LNCaP clone FGC (cell line): ENCODE data around the gene NCK2.

Source experiments
- DNase-seq: peaks from one replicate; pipeline ENCODE4 v3.0.0-alpha.2; 2011; ENCODE audit warnings: low read depth
- H3K4me3 ChIP-seq: 2 replicates; pipeline ENCODE4 v1.5.1; 2011; ENCODE audit warnings: mild to moderate bottlenecking, low read depth, low read length, control low read depth
- TF ChIP-seq, protein P1 (sequence below): IDR thresholded peaks from 2 replicates; pipeline ENCODE4 v1.5.1; 2012; ENCODE audit warnings: mild to moderate bottlenecking; ENCODE audit not compliant: control insufficient read depth, insufficient read depth; ENCODE audit errors: extremely low read depth

NCK2 gene

DNA sequence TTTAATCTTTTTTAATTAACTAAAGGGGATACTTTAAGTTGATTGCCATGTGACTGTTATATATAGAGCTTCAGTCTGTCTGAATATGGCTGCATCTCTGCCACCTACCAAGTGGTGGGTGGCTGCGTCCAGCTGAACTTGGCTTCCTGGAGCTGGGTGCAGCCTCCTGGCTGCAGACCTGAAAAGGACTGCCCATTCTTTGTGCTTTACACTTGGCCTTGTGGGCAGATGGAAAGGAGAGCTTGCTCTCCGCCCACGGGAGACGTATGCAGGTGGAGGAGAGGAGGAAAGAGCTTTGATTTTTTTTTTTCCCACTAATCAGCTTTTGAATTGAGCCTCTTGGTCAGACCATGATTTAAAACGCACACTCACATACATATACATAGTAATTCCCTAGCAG lies 34.7 kb downstream of the NCK2 start:
- TF ChIP-seq, protein P1, sequence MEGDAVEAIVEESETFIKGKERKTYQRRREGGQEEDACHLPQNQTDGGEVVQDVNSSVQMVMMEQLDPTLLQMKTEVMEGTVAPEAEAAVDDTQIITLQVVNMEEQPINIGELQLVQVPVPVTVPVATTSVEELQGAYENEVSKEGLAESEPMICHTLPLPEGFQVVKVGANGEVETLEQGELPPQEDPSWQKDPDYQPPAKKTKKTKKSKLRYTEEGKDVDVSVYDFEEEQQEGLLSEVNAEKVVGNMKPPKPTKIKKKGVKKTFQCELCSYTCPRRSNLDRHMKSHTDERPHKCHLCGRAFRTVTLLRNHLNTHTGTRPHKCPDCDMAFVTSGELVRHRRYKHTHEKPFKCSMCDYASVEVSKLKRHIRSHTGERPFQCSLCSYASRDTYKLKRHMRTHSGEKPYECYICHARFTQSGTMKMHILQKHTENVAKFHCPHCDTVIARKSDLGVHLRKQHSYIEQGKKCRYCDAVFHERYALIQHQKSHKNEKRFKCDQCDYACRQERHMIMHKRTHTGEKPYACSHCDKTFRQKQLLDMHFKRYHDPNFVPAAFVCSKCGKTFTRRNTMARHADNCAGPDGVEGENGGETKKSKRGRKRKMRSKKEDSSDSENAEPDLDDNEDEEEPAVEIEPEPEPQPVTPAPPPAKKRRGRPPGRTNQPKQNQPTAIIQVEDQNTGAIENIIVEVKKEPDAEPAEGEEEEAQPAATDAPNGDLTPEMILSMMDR: no peak
- H3K4me3 ChIP-seq: no peak overlapping the region
- DNase-seq: no peak

DNA sequence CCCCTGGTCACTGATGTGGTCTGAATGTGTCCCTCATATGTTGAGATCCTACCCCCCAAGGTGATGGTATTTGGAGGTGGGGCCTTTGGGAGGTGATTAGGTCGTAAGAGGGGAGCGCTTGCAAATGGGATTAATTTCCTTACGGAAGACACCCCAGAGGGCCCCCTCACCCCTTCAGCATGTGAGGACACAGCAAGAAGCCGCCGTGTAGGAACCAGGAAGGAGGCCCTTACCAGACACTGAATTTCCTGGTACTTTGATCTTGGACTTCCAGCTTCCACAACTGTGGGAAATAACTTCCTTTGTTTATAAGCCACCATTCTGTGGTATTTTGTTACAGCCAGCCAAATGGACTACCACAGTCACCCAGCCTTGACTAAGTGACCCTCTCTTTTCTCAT lies 35.9 kb downstream of the NCK2 start:
- DNase-seq: no peak
- H3K4me3 ChIP-seq: no peak overlapping the region
- TF ChIP-seq, protein P1: no peak

DNA sequence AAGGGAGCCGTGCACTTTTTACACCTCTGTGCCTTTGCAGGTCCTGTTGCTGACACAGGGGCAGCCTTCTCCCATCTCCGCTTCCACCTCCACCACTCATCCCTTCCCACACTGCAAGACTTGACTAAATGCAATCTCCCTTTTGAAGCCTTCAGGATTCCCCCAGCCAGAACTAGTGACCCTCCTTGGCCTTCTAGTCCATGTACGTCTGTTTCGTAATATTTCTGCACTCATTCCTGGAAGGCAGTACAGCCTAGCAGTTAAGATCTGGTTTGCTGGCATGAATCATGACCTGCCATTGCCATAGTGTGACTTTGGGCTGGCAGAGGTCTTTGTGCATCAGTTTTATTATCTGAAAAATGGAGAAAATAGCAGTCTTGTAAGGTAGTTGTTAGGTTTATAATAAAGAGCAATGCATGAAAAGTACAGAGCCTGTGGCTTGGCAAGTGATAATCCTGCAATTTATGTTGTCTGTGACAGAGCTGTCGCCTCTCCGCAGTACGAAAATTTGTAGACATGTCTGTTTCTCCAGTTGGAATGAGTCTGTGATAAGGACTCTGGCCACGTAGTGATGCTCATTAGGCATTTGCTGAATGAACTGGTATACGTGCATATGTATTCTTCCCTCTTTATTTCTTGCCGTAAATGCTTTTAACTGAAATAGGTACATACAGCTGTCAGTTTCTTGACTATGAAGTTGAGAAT lies 36.7 kb downstream of the NCK2 start:
- H3K4me3 ChIP-seq: no peak overlapping the region
- TF ChIP-seq, protein P1: no peak
- no peak for DNase-seq

- TF ChIP-seq, protein P1: no peak; the same call in 1 of the 2 replicates
- no peak overlapping the region for H3K4me3 ChIP-seq
- no peak for DNase-seq
These were observed 37.4 kb downstream of the NCK2 start for GRCh38 chr2:105782123-105782522.

DNA sequence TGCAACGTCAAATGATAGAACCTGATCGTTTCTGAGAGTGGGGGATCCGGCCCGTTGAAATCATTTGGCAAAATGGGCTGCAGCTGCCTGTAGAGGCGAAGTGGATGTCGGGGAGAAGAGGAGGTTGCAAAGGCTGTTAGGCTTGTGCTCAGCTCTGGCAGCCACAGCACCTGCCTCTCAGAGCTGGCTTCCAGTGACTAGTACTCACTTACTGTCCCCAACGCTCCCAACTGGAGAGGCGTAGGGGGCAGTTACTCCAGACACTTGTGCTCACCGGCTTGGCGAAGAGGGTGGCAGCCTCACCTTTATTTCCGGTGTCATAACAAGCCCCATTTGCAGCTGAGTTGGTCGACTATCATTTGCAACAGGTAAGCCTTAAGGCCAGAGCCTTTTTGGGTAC lies 37.9 kb downstream of the NCK2 start:
- TF ChIP-seq, protein P1: no peak
- no peak overlapping the region for H3K4me3 ChIP-seq
- no peak for DNase-seq

DNA sequence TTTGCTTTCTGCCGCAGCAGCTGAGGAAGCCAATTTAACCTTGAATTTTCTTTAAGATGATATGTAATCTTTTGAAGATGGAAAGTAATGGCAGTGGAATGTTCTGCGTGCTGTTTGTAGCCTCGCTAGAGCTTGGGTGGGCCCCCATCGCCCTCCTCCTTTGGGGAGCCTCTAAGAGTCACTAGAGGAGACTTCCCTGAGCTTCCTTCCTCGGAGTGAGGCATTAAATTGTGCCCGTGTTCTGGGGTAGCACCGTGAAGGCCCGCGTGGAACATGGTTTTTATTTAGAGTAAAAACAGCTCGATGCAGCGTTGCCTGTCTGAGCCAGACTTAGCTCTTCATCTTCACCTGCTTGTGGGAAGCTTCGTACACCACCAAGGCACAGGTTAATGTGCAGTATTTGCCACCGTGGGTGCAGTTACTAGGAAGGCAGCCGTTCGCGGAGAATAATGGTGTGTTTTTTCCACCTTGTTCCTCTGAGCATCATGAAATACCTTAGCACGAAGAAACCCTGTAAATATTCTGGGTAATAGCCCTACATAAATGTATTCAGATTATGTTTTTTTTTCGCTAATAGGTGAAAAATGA lies 38.5 kb downstream of the NCK2 start:
- TF ChIP-seq, protein P1: no peak
- no peak for DNase-seq

DNA sequence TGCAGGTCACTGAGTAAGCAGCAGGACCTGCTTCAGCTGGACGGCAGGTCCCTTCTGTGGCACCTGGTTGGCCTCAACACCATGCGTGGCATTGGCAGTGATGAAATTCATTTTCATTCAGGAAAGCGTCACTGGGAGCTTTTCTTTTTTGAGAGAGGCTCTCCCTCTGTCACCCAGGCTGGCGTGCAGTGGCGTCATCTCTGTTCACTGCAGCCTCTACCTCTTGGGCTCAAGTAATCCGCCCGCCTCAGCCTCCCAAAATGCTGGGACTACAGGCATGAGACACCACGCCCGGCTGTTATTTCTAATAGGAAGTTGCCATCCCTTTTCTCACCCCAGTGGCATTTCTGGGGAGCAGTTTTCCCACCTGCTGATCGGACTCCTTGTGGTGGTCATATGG lies 39.3 kb downstream of the NCK2 start:
- no peak overlapping the region for H3K4me3 ChIP-seq
- DNase-seq: no peak
- TF ChIP-seq, protein P1: no peak

More for the DNA sequence above, 38.5 kb downstream of the NCK2 start:
- H3K4me3 ChIP-seq: no peak overlapping the region
